ENCODE data around the gene RPS19.

Gene RPS19

DNA sequence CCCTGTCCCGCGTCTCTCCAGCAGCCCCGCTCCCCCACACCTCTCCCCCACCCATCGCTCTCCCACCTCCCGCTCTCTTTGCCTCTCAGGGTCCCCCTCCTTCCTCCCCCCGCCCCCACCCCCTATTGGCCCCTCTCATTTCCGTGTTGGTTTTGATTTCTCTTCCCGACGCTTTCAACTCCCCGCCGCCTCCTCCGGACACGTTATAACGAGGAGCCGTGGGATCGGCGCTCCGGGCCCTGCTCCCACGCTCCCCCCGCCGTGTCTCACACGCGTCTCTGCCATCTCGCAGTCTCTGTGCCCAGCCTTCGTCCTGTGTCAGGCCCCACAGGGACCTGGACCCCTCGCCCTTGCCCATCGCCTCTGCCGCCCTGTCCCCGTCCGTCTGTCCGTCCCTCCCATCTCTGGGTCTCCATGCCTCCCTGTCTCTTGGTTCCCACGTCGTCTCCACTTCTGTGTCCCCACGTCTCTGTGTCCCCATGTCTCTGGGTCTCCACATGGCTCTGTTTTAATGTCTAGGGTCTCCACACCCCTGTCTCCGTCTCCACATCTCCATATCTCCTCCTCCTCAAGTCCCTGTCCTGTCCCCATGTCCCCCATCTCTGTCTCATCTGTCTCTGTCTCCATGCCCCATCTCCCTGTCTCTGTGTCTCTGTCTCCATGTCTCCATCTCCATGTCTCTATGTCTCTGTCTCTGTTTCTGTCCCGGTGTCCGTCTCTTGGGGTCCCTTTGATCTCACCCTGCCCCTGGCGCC lies 55.1 kb downstream of the RPS19 start:
- DNase-seq (ENCODE audit: low read depth), result no peak

DNA sequence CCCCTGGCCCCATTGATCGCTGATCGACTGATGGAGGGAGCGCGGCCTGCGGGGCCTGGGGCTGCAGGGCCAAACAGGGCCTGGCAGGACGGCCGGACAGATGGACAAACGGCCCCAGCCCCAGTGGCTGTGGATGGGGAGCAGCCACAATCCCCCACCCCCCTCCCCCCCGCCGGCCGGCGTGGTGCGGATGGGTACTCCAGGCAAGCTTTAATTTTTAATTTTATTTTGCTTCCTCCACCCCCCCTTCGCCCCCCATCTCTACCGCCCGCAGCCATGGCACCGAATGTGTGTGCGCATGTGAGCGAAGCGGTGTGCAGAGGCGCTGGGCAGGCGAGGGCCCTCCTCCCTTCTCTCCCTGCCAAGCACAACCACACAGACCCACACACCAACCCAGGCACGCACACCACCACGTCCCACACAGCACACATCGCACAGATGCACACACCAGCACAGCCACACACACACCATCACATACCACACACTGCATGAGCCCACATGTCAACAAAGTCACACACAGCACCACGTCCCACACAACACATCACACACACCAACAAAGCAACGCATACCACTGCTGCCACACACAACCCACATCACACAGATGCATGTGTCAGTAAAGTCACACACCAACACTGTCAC lies 55.8 kb downstream of the RPS19 start:
- no peak for DNase-seq (ENCODE audit: low read depth)

DNA sequence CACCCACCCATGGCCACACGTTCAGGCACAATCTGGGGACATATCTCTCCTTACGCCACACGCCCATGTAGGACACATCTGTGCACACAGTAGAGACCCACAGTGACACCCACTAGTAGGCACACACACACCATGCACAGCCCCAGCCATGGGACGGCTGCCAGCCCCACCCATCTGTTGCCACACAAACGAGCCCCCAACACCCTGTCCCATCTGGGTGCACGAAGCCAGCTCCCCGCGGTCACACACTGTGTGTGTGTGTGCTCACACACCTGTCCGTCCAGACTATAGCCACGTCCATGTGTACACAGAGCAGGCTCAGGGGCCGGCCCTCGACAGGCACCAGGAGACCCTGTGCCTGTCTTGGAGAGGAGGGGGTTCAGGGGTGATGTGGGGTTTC lies 57.6 kb downstream of the RPS19 start:
- DNase-seq (ENCODE audit: low read depth), result no peak

DNA sequence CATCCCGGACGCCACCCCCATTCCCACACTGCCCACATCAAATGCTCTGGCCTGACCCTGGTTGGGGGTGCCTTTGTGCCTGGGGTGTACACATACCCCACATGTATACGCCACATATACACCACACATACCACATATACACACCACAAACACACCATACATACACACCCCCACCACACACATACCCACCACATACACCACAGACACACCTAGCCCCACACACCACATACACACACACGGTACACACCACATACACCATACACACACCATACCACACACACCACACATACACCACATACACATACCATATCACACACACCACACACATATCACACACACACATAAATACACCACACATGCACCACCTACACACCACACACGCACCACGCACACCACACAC lies 58.0 kb downstream of the RPS19 start:
- DNase-seq (ENCODE audit: low read depth), result no peak

DNA sequence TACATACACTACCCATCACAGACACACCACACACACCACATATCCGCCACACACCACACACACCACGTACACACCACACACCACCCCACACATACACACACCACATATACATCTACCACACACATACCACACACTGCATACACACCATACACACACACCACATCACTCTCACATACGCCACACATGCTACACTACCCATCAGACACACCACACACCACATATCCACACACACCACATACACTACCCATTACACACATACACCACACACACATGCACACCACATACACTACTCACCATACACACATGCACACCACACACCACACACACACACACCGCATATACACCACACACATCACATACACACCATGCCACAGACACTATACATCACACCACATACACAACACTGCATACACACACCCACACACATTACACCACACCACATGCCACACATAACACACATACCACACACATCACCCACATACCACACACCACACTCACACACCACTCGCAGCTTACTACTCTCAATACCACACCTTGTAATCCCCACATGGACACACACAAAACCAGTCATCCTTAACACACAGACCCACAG lies 58.7 kb downstream of the RPS19 start:
- DNase-seq (ENCODE audit: low read depth), result no peak

DNA sequence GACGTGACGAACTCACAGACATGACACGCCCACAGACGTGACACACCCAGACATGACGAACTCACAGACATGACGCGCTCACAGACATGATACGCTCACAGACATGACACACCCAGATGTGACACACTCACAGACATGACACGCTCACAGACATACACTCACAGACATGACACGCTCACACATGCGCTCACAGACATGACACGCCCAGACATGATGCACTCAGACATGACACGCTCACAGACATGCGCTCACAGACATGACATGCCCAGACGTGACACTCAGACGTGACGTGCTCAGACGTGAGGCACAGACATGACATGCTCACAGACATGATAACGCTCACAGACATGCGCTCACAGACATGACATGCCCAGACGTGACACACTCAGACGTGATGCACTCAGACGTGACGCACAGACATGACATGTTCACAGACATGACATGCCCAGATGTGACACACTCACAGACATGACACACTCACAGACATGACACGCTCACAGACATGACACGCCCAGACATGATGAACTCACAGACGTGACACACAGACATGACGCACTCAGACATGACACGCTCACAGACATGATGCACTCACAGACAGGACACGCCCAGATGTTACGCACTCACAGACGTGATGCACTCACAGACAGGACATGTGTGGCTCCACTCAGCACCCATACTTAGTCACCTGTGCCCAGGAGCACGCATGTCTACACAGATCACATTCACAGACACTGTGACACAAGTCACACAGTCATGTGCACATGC lies 60.1 kb downstream of the RPS19 start:
- DNase-seq (ENCODE audit: low read depth), result no peak

DNA sequence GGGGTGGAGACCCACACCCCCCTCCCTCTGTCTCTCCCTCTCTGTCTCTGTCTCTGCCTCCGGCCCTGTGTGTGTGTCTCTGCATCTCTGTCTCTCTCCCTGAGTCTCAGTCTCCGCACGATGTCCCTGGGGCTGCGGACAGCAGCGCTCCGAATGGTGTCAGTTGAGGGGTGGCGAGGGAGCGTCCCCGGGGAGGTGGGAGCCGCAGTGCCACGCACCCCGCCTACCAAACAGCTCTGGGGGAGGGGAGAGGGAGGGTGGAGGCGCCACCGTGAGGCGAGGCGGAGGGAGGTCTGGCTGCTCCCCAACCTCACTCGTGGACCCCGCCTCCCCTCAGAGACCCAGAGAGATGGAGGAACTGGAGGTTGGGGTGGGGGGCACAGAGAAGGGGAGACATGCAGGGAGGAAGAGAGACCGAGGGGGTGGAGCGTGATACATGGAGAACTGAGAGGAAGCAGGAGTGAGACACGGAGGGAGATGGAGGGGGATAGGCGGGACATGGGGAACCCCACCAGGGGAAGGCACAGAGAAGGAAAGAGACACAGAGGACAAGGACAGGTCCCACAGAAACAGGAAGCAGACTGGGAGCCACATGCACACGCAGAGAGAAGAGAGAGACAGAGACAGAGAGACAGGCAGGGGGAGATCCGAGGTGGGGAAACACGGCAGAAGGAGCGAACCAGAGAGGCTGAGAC lies 61.0 kb downstream of the RPS19 start:
- no peak for DNase-seq (ENCODE audit: low read depth)

DNA sequence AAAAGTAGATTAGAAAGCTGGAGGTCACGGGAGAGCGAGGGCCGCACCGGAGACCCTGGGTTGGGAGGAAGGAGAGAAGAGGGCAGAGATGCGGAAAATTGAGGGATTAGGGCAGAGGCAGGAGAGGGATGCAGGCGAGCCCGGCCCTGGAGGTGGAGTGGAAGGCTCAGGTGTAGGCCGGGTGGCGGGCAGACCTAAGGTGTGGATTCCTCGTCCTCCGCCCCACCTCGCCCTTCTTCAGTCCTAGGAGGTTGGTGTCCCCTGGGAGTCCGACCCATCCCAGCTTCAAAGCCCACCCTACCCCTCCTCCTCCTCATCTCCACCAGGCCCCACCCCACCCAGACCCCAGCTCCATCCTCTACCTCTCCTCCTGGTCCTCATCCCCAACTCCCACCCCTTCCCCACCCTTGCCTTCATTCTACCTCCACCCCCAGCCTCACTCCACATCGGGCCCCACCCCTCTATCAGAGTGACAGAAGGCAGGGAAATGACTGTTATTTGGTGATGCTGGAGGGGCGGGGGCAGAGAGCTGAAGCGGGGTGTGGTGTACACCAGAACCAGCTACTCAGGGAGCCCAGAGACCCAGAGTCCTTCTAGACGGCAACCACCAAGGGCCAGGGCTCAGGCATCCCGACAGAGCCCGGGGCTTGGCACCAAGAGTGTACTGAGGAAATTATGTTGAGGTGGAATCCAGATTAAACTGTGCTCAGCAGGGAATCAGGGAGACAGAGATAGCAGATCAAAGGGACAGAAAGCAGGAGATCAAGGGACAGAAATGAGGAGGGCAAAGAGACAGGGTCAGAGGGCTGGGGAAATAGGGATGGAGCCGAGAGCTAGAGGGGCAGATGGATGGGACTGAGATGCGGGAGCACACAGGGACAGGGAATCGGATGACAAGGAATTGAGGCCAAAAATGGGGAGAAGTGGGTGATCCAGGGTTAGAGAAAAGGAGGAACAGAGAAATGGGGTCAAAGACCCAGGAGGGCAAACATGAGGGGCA lies 61.8 kb downstream of the RPS19 start:
- DNase-seq (ENCODE audit: low read depth), result no peak
